HG03045 (cell line): ENCODE measurements around the gene WWC2.
"Not testable (repeated sequence)": the region's sequence is repeated elsewhere in the genome, so short reads cannot be mapped to it uniquely, and the experiment has no call there.

Experiments used
- ATAC-seq: cut with Tn5 transposase; IDR thresholded peaks from one replicate; pipeline ENCODE4 v1.9.1; 2021; ENCODE audit warnings: mild to moderate bottlenecking, moderate library complexity; ENCODE audit not compliant: unreplicated experiment

WWC2 gene

DNA sequence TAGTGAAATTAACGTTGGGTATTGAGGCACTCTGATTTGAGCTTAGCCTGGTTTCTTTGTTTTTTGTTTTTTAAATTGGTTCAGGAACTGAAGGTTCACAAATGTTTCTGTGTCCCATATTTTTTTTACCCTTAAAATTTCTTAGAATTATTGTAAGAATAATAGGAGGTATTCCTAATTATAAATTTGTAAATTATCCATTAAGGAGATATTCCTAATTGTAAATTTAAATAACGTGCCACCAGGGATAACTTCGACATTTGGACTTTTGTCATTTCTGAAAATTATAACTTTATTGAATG, 1.2 kb downstream of the WWC2 start:
- ATAC-seq = no peak

DNA sequence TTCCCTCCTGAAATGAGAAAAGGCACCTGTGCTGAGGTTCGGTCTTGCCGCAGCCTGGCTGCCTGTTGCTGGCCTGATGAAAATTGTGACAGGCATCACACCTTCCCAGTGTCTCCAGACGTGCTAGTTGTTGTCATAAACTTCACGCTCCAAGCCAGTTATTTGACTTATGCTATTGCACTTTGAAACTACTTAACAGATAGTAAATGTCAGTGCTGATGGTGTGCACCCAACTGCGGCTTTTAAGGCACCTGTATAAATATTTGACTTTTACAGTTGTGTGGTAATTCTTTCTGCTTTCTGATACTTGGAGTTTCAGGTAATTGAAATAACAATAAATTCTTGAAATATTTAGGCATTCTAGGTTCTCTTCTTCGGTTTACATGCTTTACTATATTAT, 1.8 kb downstream of the WWC2 start:
- no peak for ATAC-seq

DNA sequence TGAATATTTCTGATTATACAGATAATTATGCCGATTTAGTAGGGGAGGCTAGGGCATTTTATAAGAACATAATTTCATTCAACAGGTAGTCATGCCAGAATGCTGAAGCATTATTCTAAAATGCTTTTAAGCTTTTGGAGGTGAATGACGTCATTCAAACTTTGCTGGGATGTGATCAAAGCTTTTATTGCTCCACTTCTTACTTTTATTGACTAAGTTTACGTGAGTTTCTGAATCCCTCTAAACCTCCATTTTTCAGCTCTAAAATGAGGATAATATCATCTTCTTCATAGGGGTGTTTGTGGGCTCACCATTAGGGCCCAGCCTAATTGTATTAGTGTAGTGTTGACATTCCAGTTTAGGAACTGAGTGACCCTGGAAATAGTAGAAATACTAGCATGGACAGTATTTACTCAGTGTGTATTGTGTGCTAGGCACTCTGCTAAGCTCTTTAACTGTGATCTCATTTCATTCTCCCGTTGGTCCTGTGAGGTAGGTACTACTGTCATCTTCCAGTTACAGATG, 3.0 kb downstream of the WWC2 start:
- ATAC-seq = no peak

DNA sequence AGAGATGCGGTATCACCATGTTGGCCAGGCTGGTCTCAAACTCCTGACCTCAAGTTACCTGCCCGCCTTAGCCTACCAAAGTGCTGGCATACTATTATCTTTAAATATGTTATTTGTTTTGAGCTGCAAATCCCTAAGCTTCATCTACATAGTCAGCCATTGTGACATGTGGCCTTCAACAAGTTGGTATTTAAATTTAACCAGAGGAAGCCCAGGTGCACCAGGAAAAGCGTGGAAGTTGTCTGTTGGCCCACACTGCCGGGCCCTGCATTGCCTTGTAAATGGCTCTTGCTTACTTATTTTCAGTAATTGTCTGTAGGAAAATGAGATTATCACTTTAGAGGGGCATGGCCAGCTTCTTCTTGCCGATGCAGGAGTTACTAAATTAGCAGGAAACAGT, 6.0 kb downstream of the WWC2 start:
- ATAC-seq = no peak

DNA sequence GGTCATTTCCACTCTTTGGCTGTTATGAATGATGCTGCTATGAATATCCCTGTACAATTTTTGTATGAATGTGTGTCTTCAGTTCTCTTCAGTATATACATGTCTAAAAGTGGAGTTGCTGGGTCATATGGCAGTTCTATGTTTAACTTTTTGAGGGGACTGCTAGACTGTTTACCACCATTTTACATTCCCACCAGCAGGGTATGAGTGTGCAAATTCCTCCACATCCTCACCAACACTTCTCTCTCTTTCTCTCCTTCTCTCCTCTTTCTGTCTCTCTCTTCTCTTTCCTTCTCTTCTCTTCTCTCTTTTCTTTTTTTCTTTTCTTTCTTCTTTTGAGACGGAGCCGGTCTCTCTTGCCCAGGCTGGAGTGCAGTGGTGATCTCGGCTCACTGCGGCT, 7.8 kb downstream of the WWC2 start:
- ATAC-seq = no peak

DNA sequence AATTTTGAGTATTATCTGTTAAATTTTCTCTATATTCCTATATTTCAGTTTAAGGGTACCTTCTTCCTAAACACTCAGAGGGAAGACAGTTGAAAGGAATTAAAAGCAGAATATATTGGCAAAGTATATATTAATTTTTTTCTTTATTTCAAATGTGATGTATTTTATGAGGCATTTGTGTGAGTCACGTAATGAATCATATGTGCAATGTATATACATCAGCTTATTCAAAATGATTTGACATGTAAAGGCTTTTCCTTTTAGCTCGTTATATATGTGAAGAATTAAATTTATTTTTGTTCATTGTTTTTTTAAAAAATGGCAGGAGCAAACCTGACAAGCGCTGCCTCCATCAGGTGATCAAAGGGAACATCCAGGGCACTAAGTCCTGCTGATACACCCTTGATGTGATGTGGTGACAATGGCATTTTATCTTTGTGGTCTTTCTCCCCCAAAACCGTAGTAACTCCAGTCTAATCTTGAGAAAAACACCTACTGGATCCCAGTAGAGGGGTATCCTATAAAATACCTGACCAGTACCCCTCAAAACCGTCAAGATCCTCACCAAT, 8.9 kb downstream of the WWC2 start:
- ATAC-seq = no peak

DNA sequence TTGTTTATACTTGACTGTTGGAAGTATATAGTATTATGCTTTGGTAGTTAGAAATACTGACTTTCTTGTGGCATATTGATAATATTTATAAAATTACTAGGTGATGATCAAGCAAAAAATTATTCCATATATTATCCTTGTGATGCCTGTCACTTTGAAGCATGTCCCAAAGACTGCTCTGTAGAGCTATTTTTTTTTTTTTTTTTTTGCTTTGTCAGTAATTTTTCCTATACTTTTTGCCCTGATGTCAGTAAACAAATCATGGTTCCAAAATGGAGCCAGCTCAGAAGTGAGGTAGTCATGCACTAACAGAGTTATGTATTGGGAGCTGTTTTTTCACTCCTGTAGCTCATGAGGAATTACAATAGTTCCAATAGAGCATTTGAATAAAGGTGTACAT, 11.2 kb downstream of the WWC2 start:
- ATAC-seq = no peak

DNA sequence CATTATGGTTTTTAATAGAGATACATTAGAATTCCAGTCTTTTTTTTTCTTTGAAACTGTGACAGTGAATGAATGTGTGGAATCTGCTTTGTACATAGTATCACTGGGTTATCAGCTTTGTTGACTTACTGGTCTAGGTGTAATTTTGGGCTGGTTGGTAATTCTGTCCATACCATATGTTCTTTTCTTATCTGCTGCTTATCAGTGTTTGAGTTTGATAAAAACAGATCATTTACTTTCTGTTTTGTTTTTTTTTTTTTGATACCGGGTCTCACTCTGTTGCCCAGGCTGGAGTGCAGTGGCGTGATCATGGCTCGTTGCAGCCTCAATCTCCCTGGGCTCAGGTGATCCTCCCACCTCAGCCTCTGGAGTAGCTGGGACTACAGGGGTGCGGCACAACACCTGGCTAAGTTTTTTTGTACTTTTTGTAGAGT, 12.4 kb downstream of the WWC2 start:
- no peak for ATAC-seq

DNA sequence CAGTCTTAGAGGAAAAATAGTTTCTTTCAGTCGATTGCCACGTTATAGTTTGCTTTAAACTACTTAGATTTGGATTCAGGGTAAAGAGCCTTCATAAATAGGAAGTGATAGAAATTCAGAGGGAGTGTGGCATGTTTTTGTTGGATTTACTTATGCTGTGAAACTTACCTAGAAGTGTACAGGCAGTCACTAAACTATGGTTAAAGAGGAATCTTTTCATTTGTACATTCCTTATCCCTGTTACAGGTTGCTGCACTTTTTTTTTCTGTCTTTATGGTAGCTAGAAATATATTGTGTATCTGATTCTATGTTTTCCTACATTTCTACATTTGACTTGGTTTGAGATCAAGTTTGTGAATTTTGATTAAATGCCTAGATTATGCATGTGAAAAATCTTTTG, 19.1 kb downstream of the WWC2 start:
- no peak for ATAC-seq

DNA sequence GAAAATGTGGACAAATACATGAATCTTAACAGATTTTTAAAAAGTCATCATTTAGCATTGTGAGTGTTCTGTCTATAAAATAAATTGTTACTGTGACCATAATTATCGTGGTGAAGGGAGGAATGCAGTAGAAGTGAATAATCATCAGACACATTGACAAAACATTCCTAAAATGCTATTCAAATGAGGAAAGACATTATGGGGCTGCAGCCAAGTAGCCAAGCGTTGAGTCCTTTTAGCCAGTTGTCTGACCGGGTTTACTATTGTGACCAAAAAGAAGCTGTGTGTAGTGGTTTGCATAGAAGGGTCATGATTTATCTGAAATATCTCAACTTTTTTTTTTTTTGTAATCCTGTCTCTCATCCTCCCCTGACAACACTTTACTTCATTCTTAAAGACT, 19.5 kb downstream of the WWC2 start:
- no peak for ATAC-seq

DNA sequence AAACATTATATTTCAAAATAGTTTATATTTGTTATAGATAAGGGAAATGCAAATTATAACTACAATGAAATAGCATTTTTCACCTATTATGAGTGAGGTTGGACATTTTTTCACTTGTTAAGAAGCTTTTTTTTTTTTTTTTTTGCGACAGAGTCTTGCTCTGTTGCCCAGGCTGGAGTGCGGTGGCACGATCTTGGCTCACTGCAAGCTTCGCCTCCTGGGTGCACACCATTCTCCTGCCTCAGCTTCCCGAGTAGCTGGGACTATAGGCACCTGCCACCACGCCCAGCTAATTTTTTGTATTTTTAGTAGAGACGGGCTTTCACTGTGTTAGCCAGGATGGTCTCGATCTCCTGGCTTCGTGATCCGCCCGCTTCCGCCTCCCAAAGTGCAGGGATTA, 22.6 kb downstream of the WWC2 start:
- ATAC-seq = not testable (repeated sequence)

DNA sequence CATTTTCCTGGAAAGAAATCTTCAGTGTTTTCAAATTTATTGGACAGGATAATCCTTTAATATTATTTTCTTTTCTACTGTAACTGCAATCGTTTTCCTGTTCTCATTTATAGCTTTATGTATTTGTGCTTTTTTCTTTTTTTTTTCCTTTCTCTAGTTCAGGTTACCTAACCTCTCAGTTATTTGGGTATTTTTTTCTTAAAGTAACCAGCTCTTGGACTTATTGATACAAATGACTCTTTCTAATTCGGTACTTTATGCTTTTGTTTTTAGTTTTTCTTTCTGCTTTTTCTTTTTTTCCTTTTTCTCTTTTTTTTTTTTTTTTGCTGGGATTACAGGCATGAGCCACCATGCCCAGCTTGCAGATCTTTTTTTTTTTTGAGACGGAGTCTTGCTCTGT, 25.2 kb downstream of the WWC2 start:
- no peak for ATAC-seq

DNA sequence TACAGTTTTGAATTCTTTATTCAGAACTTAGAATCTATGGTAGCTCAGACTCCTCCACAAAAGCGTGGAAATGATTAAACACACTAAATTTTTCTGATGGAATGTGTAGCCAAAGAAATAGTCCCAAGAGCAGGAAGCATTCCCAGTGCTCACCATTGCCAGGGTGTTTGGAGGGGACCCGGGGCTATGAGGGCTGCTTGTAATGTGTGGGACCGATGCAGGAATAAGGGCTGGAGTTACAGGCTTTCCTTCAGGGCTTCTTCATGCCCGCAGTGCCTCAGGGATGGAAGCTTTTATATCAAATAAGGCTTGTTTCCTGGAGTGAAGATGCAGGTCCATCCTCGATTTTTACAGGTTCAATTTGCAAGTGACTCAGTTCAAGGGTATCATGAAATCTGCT, 25.8 kb downstream of the WWC2 start:
- ATAC-seq = no peak

DNA sequence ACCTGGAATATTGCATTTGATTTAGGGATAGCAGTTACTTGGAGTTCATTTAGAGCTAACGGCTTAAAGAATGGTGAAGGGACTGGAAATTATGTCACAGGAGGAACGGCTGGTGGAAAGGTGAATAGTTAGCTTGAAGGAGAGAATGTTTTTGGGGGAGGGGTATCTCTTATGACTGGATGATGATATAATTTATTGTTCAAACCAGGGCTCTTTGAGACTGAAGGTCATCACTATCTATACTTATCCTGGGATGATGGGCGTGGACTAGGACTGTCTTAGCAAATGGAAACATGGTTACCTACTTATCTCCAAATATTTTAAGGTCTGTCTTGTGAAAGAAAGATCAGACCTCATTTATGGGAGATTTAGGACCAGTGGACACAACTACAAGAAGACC, 30.1 kb downstream of the WWC2 start:
- ATAC-seq = no peak

DNA sequence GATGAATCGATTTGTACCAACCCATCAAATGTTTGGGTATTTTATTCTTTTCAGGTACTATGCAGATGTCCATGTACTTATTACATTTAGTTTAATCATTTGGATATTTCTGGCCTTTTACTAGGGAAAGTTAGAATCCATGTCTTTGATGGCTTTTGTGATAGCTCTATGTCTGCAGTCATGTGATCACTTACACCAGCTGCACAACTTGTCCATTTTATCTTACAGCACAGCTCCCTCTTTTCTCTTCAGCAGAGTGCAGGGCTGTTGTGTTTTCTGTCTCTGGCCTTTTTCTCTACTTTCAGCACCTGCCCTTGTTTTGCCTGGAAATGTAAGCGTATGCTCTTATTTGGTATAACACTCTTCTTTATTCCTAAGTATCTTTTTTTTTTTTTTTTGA, 30.6 kb downstream of the WWC2 start:
- no peak for ATAC-seq

DNA sequence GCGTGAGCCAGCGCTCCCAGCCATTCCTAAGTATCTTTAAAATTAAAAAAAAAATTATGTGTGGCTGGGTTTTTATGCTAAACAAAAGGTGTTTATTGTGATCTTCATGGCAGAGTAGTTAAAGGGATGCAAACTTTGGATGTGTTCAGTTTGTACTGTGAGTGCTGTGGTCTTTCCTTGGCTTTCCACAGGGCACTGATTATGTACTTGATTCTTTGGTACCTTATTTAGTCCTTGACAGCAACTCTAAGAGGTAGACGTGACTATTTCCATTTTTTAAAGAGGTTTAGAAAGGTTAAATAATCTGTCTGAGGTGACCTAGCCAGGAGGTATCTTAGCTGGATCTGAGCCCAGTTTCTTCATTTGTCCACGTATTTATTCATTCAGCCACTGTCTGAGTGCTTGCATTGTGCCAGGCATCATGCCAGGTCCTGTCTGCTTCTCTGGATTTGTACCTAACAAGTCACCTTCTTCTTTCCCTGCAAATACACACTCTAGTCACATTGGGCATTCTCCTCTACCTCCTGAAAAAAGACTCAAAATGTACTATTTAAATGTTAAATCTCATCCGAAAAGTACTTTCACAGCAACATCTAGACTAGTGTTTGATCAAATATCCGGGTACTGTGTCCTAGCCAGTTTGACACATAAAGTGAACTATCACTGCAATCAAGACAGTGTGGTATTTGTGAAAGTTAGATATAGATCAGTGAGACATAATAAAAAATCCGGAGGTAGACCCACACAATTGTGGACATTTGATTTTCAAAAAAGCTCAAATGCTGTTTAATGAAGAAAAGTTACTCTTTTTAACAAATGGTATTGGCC, 31.5 kb downstream of the WWC2 start:
- ATAC-seq = no peak

DNA sequence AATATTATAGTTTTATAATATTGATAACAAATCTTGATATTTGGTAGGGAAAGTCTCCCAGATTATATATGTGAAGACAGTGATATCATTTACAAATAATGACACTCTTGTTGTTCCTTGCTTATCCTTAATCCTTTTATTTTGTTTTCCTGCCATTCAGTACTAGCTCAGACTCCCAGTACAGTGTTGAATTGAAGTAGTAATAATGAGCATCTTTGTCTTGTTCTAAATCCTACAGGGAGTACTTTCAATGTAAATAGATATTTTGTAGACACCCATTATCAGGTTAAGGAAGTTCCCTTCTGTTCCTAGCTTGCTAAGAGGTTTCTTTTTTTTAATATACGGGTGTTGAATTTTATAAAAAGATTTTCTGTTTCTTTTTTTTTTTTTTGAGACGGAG, 33.0 kb downstream of the WWC2 start:
- ATAC-seq = no peak

DNA sequence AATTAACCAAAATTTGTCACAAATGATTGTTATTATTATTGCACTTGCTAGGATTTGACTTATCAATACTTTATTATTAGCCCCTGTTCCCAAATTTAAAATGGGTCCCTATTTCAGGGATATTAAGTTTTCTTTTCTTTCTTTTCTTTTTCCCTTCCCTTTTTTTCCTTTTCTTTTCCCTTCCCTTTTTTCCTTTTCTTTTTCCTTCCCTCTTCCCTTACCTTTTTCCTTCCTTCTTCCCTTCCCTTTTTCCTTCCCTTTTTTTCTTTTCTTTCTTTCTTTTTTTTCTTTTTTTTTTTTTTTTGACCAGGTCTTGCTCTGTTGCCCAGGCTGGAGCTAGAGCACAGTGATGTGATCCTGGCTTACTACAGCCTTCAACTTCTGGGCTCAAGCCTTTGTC, 33.8 kb downstream of the WWC2 start:
- no peak for ATAC-seq

DNA sequence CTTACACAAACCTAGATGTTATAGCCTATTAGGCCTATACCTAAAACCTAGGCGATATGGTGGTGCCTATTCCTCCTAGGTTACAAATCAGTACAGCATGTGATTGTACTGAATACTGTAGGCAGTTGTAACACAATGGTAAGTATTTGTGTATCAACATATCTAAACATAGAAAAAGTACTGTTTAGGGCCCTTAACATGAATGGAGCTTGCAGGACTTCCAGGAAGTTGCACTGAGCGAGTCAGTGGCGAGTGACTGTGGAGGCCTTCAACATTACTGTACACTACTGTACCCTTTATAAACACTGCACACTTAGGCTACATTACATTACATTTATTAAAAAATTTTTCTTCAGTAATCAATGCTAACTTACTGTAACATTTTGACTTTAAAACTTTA, 37.8 kb downstream of the WWC2 start:
- ATAC-seq = no peak

DNA sequence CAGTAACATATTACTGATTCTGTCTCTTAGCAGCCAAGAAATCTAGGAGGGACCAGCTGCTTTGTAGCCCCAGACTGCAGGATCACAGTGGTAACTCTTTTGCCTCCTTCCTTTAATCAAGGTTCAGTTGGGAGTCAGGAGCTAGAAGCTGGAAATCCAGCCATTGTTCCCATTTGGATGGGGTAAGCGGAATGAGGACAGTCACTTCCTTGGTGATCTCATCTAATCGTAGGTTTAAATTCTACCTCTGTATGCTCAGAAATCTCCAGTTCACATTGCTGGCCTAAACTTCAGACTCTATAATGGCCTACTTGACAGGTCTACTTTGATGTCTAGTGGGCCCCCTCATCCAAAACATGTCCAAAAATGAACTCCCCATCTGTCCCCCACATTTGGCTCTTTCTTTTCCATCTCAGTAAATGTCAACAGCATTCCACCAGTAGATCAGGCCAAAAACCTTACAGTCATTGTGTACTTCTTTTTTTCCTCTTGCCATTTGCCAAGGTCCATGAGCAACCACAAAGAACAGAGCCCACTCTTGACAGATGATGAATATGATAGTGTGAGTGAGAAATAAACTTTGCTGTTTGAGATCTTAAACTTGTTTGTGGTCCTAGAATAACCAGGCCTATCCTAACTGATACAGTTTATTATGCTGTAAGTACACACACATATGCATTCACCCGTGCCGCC, 40.1 kb downstream of the WWC2 start:
- no peak for ATAC-seq

DNA sequence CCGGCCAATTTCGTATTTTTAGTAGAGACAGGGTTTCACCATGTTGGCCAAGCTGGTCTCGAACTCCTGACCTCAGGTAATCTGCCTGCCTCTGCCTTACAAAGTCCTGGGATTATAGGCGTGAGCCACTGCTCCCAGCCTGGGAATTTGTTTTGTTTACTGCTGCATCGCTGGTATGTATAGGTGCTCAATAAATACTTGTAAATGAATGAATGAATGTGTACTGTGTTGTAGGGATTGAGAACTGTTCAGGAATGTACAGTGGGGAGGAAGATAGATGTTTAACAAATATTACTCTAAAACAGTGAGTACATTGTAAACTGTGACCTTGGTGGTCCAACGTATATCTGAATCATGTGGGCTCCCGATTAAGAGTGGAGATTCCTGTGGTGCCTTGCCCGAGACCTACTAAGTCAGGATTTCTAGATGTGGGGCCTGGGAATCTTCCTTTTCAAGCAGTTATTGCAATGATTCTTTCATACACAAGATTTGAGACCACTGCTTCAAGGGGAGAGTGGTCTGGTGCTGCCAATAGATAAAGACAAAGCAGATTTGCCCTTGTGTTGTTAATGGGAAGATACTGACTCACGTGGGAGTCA, 41.0 kb downstream of the WWC2 start:
- no peak for ATAC-seq

DNA sequence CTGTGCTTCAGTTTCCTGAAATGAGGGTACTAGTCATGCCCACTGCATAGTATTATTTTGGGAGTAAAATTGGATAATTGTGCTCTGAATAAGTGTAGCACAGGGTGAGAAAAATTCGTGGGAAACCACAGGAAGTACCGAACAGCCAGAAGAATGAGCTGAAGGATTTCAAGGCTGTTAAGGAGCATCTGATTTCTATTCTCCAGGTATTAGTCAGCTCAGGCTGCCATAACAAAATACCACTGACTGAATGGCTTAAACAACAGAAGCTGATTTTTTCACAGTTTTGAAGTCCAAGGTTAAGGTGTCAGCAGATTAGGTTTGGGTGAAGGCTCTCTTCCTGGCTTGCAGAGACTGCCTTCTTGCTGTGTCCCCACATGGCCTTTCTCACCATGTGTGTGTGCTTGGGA, 41.9 kb downstream of the WWC2 start:
- ATAC-seq = no peak
